ENCODE data around the gene THSD7A.

DNA sequence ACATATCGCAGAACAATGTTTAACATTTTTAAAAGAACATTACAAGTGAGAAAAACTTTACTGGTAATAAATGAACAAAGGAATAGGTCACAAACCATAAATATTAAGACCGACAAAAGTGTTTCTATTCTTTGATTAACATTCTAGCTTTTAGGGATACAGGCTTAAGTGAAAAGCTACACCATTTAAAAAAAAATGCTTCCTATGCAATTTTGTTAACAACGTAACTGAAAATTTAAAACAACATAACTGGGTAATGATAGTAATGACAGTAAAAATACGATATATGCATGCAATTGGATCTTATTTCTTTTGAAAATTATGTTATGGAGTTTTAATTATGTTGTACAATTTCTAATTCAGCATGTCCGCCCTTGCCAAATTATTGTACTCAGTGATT is 49.7 kb upstream of the THSD7A start:
- TF ChIP-seq CEBPB (IDR thresholded peaks at IDR 0.05; ENCODE audit: low read depth, low read length) (no peak), HDAC2 (IDR thresholded peaks at IDR 0.05; ENCODE audit: borderline replicate concordance in 1 of 2, low read depth in 2 of 2, low read length in 2 of 2) (no peak)

All from H1 (cell line).